GM19328 (cell line): Measurements from ENCODE around the gene CTTNBP2NL.

Experiments used
- ATAC-seq: cut with Tn5 transposase; IDR thresholded peaks from one replicate; pipeline ENCODE4 v1.9.1; 2021; ENCODE audit warnings: mild to moderate bottlenecking, moderate library complexity; ENCODE audit not compliant: unreplicated experiment

The CTTNBP2NL gene

GRCh38 chr1:112504661-112505399, 108.8 kb downstream of the CTTNBP2NL start:
- no peak for ATAC-seq

- ATAC-seq: no peak
Observed at GRCh38 chr1:112505400-112505785, 109.4 kb downstream of the CTTNBP2NL start.

- ATAC-seq: no peak
Observed at GRCh38 chr1:112505878-112506277, 109.9 kb downstream of the CTTNBP2NL start.

- ATAC-seq: no peak
Observed at GRCh38 chr1:112506306-112506705, 110.3 kb downstream of the CTTNBP2NL start.

- no peak for ATAC-seq
Observed at GRCh38 chr1:112506731-112507130, 110.7 kb downstream of the CTTNBP2NL start.

GRCh38 chr1:112507336-112507735, 111.3 kb downstream of the CTTNBP2NL start:
- ATAC-seq: no peak

- ATAC-seq: no peak
Observed at GRCh38 chr1:112507921-112508277, 111.9 kb downstream of the CTTNBP2NL start.

- no peak for ATAC-seq
Observed at GRCh38 chr1:112508278-112509004, 112.4 kb downstream of the CTTNBP2NL start, which contains the start of gene WNT2B. TSS of gene WNT2B (plus strand) at chr1:112508965. CDS start at chr1:112509263, 298 bp downstream.

- no peak for ATAC-seq
Observed at GRCh38 chr1:112509005-112509659, 113.1 kb downstream of the CTTNBP2NL start.

GRCh38 chr1:112509660-112510178, 113.7 kb downstream of the CTTNBP2NL start:
- ATAC-seq: no peak

- no peak for ATAC-seq
Observed at GRCh38 chr1:112510340-112510739, 114.3 kb downstream of the CTTNBP2NL start.
